ENCODE measurements around the gene NUDT21.

NUDT21 gene

GRCh38 chr16:56470666-56471065 is 19.5 kb upstream of the NUDT21 start:
- Histone ChIP-seq H3K27me3 (ENCODE audit: insufficient read depth, poor library complexity, severe bottlenecking) (no peaks in the 10 kb centered on the region), H3K4me3 (replicated peaks; ENCODE audit: insufficient read depth, low read length) (no peak overlapping the region), H3K27ac (replicated peaks) (no peak overlapping the region)
- TF ChIP-seq CTCF (IDR thresholded peaks at IDR 0.05; ENCODE audit: insufficient read depth, low read length) (no peak), SPI1 (IDR thresholded peaks at IDR 0.05; ENCODE audit: borderline replicate concordance, low read depth) (no peak), GABPA (IDR thresholded peaks at IDR 0.05; ENCODE audit: low read depth) (no peak), POLR2AphosphoS5 (IDR thresholded peaks at IDR 0.05; ENCODE audit: low read depth) (no peak), REST (IDR thresholded peaks at IDR 0.05; ENCODE audit: insufficient replicate concordance, low read depth) (no peak)
- no peak for DNase-seq (ENCODE audit: low read depth in 1 of 2, low spot score in 1 of 2)

- no peak overlapping the region for H3K27ac ChIP-seq (replicated peaks)
- no peak for TF ChIP-seq POLR2AphosphoS5 (IDR thresholded peaks at IDR 0.05; ENCODE audit: low read depth)
- no peak for TF ChIP-seq CTCF (IDR thresholded peaks at IDR 0.05; ENCODE audit: insufficient read depth, low read length)
- no peak for TF ChIP-seq REST (IDR thresholded peaks at IDR 0.05; ENCODE audit: insufficient replicate concordance, low read depth)
- no peak for TF ChIP-seq GABPA (IDR thresholded peaks at IDR 0.05; ENCODE audit: low read depth)
- no peaks in the 10 kb centered on the region for H3K27me3 ChIP-seq (ENCODE audit: insufficient read depth, poor library complexity, severe bottlenecking)
- no peak overlapping the region for H3K4me3 ChIP-seq (replicated peaks; ENCODE audit: insufficient read depth, low read length)
- no peak for DNase-seq (ENCODE audit: low read depth in 1 of 2, low spot score in 1 of 2)
Observed at GRCh38 chr16:56470232-56470631, 19.1 kb upstream of the NUDT21 start.

- no peak for TF ChIP-seq SPI1 (IDR thresholded peaks at IDR 0.05; ENCODE audit: borderline replicate concordance, low read depth)
- TF ChIP-seq CTCF (IDR thresholded peaks at IDR 0.05; ENCODE audit: insufficient read depth, low read length): no peak
- no peak for TF ChIP-seq REST (IDR thresholded peaks at IDR 0.05; ENCODE audit: insufficient replicate concordance, low read depth)
- TF ChIP-seq POLR2AphosphoS5 (IDR thresholded peaks at IDR 0.05; ENCODE audit: low read depth): no peak
- no peak for TF ChIP-seq GABPA (IDR thresholded peaks at IDR 0.05; ENCODE audit: low read depth)
- Histone ChIP-seq H3K27me3 (ENCODE audit: insufficient read depth, poor library complexity, severe bottlenecking) (no peaks in the 10 kb centered on the region), H3K27ac (replicated peaks) (no peak overlapping the region), H3K4me3 (replicated peaks; ENCODE audit: insufficient read depth, low read length) (no peak overlapping the region)
- DNase-seq (ENCODE audit: low read depth in 1 of 2, low spot score in 1 of 2): no peak
Observed at GRCh38 chr16:56469748-56470147, 18.6 kb upstream of the NUDT21 start.

Data from HL-60 (cell line).